GM12865 (cell line): Measurements from ENCODE around the gene PPP1R18.

Experiments used
- DNase-seq: peaks from one replicate; pipeline ENCODE4 v3.0.0; 2010; ENCODE audit warnings: low read depth
- H3K4me3 ChIP-seq: 2 replicates; pipeline ENCODE4 v1.5.1; 2011; ENCODE audit warnings: mild to moderate bottlenecking, low read depth, low read length, control low read depth
- CTCF ChIP-seq: IDR thresholded peaks from 2 replicates; pipeline ENCODE4 v1.5.1; 2011; ENCODE audit warnings: low read length, control low read depth, low read depth, inconsistent platforms; ENCODE audit not compliant: insufficient read depth; ENCODE audit errors: missing control alignments

Gene PPP1R18

GRCh38 chr6:30716879-30717128, 30.4 kb upstream of the PPP1R18 start:
- no peak for TF ChIP-seq CTCF
- H3K4me3 ChIP-seq, result peak overlapping the region; percentile 71
- no peak for DNase-seq

- DNase-seq, result no peak
- no peak for TF ChIP-seq CTCF
- no peak overlapping the region for H3K4me3 ChIP-seq
Measured at GRCh38 chr6:30714263-30714662, 27.8 kb upstream of the PPP1R18 start.

- no peak for TF ChIP-seq CTCF
- H3K4me3 ChIP-seq, result no peak overlapping the region
- DNase-seq, result no peak
Measured at GRCh38 chr6:30712441-30712945, 26.0 kb upstream of the PPP1R18 start.

- peak; percentile 55 for DNase-seq
- TF ChIP-seq CTCF, result no peak
- no peak overlapping the region for H3K4me3 ChIP-seq
Measured at GRCh38 chr6:30711758-30712380, 25.4 kb upstream of the PPP1R18 start.

GRCh38 chr6:30709101-30709868, 22.8 kb upstream of the PPP1R18 start:
- no peak overlapping the region for H3K4me3 ChIP-seq
- TF ChIP-seq CTCF, result no peak
- DNase-seq, result no peak

- no peak for TF ChIP-seq CTCF
- H3K4me3 ChIP-seq, result no peak overlapping the region
- no peak for DNase-seq
Measured at GRCh38 chr6:30707281-30707850, 20.9 kb upstream of the PPP1R18 start.

GRCh38 chr6:30705620-30706019, 19.2 kb upstream of the PPP1R18 start:
- no peak for DNase-seq
- no peak overlapping the region for H3K4me3 ChIP-seq
- no peak for TF ChIP-seq CTCF
